Left colon (tissue), 2 donors: ENCODE data around the gene TICRR. TPM values are rescaled to one million over a fixed set of nuclear protein-coding genes. Genes with fewer than 3 reads are reported as not detected.
A peak's percentile ranks its signal among the peaks of the same experiment; 100 is the strongest.
"Not testable (repeated sequence)": the region's sequence is repeated elsewhere in the genome, so short reads cannot be mapped to it uniquely, and the experiment has no call there.

ENCODE experiments used
- ATAC-seq: fragments of 200-7000 bp; cut with Tn5 transposase; one replicate; pipeline ENCODE4 v1.9.1; 2020; ENCODE audit warnings: mild to moderate bottlenecking, moderate library complexity
- DNase-seq, 2 donors: peaks; one replicate each; pipeline ENCODE4 v3.0.0-alpha.2; 2020
- intact Hi-C, 2 donors: fragments of 100-400 bp; cut with DNase I in 1 of 2; cut with micrococcal nuclease in 1 of 2; formaldehyde crosslinking; loops; one replicate each; pipeline versions ENCODE4 v1.11.2 to v1.14.0; 2022; cut with DNase I, micrococcal nuclease
- total RNA-seq, 2 donors: library from RNA; stranded (reverse); fragmentation: NEBNext Ultra II Directional; extraction: Animal tissue kit (Norgen Biotek cat#: 25700); gene quantifications; one replicate each; pipeline ENCODE4 v1.2.1, GENCODE V29; 2021
- donor health status: DM: no; HTN: no; CAD: no.
- donor health status: DM: yes; HTN: yes; CAD: no.

TICRR gene
- total RNA-seq, 2 donors from 2014 or later = 1.3 to 4.4 TPM

DNA sequence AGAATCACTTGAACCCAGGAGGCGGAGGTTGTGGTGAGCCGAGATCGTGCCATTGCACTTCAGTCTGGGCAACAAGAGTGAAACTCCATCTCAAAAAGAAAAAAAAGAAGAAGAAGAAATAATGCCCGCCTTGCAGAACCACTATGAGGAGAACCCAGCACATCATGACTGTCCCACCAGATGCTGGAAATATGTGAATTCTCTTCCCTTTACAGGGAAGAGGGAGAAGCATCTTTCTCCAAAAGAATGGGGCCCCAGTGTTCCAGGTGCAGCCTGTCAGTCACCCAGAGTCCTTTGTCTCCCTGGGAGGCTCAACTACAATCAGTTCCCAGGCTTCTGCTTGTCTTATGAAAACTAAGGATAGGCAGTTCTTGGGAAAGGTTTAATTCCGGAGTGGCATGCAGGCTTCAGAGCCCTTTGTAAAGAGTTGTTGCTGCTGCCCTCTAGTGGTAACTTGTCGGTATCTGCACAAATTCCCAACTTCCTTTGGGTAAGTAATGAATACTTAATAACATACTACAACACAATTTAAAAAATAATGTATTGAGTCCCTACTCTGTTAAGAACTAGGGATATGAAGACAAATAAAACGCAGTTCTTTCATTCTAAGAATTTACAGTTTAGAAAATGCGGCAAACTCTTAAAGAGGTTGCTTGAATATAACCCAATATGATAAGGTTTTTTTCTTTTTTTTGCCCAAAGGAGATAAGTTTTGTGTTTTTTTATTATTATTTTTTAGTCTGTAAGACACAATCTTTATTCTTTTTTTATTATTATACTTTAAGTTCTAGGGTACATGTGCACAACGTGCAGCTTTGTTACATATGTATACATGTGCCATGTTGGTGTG lies 18.6 kb upstream of the TICRR start:
- intact Hi-C loops = no loop called here
- peak; percentile 67 for ATAC-seq
- peak; percentile 29 to 41 for DNase-seq

- no peak for DNase-seq
- no peak for ATAC-seq
- intact Hi-C loops = no loop called here
Observed at GRCh38 chr15:89559769-89560264, 15.5 kb upstream of the TICRR start.

DNA sequence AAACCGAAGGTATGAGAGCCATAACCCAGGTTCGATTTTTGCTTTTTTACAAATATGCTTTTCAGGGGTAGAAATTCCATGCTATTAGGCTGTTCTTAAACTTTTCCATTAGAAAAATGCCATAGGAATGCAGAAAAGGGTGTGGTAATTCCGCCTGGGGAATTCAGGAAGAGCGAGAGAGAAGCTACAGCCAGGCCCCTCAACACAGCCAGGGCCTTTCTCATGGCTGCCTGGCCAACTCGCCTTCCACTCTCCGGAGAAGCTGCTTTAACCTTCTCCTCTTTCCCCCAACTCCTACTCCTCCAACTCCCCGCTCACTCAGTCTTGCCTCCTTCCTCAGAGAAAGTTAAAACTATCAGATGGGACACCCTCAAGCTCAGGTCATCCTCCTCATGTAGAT lies 9.1 kb upstream of the TICRR start:
- no peak for DNase-seq
- intact Hi-C loops = no loop called here
- ATAC-seq = no peak

DNA sequence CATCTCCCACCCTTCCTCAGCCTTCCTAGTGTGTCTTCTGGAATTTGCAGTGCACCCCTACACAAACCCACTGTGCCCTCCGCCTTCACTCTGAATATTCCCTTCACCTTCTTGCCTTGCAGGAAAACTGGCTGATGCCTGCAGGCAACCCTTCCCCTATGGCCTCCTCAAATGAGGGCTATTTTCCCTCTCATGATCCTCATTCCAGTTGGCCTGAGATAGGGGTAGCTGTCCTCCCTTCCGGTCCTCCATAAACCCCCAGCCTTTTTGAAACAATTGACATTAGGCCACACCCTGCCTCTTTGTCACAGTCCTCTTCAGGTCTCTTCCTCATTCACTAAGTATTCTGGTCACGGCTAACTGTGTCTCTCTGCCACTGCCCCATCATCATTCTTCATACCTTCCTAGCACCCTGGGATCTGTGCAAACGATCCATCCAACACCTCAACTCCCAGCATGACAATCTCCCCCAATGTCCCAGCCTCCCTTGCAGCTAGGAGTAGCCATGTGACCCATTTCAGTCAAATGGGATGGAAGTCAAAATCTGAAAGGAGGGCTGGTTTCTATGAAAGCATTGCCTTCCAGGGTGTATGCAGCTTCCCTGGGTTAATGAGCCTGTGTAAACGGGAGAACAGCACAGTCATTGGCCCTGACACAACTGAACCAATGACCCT lies 8.5 kb upstream of the TICRR start:
- intact Hi-C loops = no loop called here
- ATAC-seq = no peak
- DNase-seq = no peak

- DNase-seq = no peak
- no peak for ATAC-seq
- intact Hi-C loops = no loop called here
Observed at GRCh38 chr15:89569090-89569745, 6.1 kb upstream of the TICRR start.

DNA sequence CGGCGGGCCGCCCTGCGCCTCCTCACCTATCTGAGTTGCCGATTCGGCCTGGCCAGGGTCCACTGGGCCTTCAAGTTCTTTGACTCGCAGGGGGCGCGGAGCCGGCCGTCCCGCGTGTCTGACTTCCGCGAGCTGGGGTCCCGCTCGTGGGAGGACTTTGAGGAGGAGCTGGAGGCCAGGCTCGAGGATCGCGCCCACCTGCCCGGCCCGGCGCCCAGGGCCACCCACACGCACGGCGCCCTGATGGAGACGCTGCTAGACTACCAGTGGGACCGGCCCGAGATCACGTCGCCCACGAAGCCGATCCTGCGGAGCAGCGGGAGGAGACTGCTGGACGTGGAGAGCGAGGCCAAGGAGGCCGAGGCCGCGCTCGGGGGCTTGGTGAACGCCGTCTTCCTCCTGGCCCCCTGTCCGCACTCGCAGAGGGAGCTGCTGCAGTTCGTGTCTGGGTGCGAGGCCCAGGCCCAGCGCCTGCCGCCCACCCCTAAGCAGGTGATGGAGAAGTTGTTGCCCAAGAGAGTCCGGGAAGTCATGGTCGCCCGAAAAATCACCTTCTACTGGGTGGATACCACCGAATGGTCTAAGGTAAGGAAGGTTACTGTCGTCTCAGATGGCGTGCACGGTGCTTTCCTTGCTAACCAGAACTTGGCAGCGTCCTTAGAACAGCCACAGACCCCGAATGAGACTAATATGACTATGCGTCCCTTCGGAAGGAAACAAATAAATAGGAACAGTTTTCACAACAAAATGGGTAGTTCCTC lies 567 bp downstream of the TICRR start:
- intact Hi-C loops = no loop called here
- ATAC-seq (peak; percentile 16), DNase-seq (no peak)

DNA sequence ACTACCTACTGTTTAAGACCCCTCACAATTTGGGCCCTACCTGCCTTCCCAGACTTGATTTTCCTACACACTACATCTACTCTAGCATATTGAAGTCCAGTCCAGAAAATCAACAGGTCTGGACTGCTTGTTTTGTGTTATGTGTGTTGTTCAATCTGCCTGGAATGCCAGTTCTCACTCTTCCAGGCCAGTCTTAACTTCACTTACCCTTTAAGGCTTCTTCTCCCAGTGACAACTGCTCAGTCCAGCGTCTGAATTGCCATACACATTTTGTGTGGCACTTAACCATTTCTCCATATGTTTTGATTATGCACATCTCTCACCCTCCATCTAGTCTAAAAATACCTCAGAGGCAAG lies 1.1 kb downstream of the TICRR start:
- DNase-seq (no peak), ATAC-seq (no peak)
- intact Hi-C loops = no loop called here

DNA sequence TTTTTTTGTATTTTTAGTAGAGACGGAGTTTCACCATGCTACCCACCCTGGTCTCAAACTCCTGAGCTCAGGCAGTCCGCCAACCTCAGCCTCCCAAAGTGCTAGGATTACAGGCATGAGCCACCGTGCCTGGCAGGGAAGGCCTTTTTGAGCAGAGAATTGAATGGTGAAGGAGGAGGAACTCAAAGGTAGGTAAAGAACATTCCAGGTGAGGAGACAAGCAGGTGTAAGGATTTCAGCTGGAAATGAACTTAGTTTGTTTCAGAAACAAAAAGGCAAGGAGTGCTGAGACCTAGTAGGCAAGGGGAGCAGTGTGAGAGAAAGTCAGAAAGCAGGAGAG lies 2.5 kb downstream of the TICRR start:
- DNase-seq (no peak), ATAC-seq (no peak)
- intact Hi-C loops = no loop called here

GRCh38 chr15:89578146-89578545 lies 2.9 kb downstream of the TICRR start:
- ATAC-seq (no peak), DNase-seq (no peak)
- intact Hi-C loops = no loop called here

- ATAC-seq, intact Hi-C loops, DNase-seq: not testable (repeated sequence)
Observed at GRCh38 chr15:89580747-89581146, 5.5 kb downstream of the TICRR start.

DNA sequence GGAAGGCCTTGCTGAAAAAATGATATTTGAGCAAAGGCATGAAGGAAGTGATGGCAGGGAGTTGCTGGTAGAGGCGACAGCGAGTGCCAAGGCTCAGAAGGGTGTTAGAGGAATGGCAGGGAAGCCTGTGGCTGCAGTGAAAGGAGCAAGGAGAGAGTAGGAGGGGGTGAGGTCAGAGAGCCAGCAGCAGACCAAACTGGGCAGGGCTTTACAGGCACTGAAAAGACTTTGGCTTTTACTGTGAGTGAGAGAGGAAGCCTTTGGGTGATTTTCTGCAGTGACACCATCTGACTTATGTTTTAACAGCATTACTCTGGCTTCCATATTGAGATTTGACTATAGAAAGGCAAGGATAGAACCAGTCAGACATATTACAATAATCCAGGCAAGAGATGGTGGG lies 11.4 kb downstream of the TICRR start:
- DNase-seq (no peak), ATAC-seq (no peak)
- intact Hi-C loops = no loop called here

DNA sequence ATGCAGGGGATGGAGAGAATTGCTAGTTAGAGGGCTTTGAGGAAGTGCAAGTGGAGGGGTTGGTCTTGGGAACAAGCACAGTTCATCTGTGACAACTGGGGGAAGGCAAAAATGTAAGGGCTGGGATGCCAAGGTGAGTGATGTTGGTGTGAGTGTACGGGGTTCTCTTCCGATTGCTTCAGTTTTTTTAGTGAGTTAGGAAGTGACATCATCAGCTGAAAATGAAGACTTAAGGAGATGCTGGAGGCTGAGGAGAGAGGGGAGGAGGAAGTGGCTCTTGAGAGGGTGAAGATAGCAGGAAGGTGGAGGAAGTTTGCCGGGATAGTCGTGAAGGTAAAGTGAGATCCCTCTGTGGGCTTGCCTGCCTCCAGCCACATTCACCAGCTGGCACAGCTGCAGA lies 12.7 kb downstream of the TICRR start:
- ATAC-seq = no peak
- intact Hi-C loops = no loop called here
- no peak for DNase-seq

GRCh38 chr15:89591834-89592233 lies 16.6 kb downstream of the TICRR start:
- ATAC-seq = no peak
- intact Hi-C loops = no loop called here
- no peak for DNase-seq

- no peak for ATAC-seq
- DNase-seq = no peak
- intact Hi-C loops = no loop called here
Observed at GRCh38 chr15:89593018-89593417, 17.7 kb downstream of the TICRR start.

DNA sequence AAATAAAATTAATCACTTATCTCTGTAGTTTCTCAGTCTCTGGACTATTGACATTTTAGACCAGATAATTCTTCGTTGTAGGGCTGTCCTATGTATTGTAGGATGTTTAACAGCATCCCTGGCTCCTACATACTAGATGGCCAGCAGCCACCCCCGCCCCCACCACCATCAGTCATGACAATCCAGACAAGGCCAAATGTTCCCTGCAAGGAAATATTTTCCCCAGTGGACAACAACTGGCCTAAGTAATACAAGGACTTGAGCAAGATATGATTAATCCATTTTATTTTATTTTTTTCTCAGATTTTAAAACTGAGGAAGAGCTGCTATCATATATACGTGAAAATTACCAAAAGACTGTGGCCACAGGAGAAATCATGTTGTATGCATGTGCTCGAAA lies 23.8 kb downstream of the TICRR start:
- intact Hi-C loops = no loop called here
- DNase-seq (no peak), ATAC-seq (no peak)

DNA sequence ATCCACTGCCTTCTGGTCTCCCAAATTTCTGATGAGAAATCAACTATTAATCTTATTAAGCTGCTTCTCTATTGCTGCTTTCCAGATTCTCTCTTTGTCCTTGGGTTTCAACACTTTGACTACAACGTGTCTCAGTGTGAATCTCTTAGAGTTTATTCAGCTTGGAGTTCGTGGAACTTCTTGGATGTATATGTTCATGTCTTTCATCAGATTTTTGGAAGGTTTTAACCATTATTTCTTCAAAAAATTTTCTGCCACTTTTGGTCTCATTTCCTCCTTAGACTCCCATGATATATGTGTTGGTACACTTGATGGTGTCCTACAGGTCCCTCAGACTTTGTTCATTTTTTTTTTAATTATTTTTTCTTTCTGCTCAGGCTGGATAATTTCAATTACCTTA lies 36.0 kb downstream of the TICRR start:
- no peak for DNase-seq
- intact Hi-C loops = no loop called here
- no peak for ATAC-seq

- DNase-seq = no peak
- intact Hi-C loops = no loop called here
- ATAC-seq = no peak
Observed at GRCh38 chr15:89613031-89613430, 37.8 kb downstream of the TICRR start.

- ATAC-seq (no peak), DNase-seq (no peak)
- intact Hi-C loops = no loop called here
Observed at GRCh38 chr15:89614164-89614563, 38.9 kb downstream of the TICRR start.

DNA sequence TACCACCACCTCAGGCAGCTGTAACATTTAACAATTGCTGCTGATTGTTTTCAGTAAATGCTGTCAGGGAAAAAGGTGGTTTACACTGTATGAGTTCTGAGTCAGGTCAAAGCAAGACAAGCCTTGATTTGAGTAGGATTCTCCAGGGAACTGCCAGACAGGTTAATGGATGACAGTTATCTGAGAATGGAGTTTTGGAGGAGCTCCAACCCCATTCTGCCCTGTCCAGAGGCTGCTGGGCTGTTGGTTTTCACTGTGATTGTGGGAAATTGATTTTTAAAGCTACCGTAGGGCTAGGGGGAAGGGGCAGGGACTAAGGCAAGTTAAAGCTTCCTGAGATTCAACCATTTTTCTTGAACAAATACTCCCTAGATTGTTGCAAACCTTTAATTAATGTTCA lies 39.9 kb downstream of the TICRR start:
- DNase-seq = no peak
- intact Hi-C loops = no loop called here
- ATAC-seq = no peak
